ENCODE results near the gene TMEM271. TPM values are rescaled to one million over a fixed set of nuclear protein-coding genes. Genes with fewer than 3 reads are reported as not detected.
"Not testable (repeated sequence)": the region's sequence is repeated elsewhere in the genome, so short reads cannot be mapped to it uniquely, and the experiment has no call there.

Gene TMEM271
- total RNA-seq, 2 donors from 2014 or later: not detected

GRCh38 chr4:612052-612748, 36.1 kb upstream of the TMEM271 start:
- intact Hi-C loops (cut with DNase I): loop anchor here in 1 of 2 donors (5.0 kb wide), 1 partner anchor 1380 kb away; no protein-coding TSS in a partner anchor
- peak; percentile 53 for DNase-seq (ENCODE audit: low spot score)

- DNase-seq (ENCODE audit: low spot score): peak; percentile 57
- intact Hi-C loops (cut with DNase I): loop anchor here in 1 of 2 donors (5.0 kb wide), 1 partner anchor 1382 kb away; no protein-coding TSS in a partner anchor
These were observed 34.5 kb upstream of the TMEM271 start for GRCh38 chr4:610411-611261.

- peak; percentile 71 for DNase-seq (ENCODE audit: low spot score)
These were observed 33.4 kb upstream of the TMEM271 start for GRCh38 chr4:609400-610050.

GRCh38 chr4:608236-608635, 32.1 kb upstream of the TMEM271 start:
- intact Hi-C loops (cut with DNase I): no loop called here
- DNase-seq (ENCODE audit: low spot score): peak; percentile 47

More at GRCh38 chr4:609400-610050, 33.4 kb upstream of the TMEM271 start:
- intact Hi-C loops (cut with DNase I): loop anchor here in 1 of 2 donors (5.0 kb wide), 1 partner anchor 1383 kb away; no protein-coding TSS in a partner anchor

- no peak for DNase-seq (ENCODE audit: low spot score)
- intact Hi-C loops (cut with DNase I): no loop called here
These were observed 29.8 kb upstream of the TMEM271 start for GRCh38 chr4:605702-606425.

GRCh38 chr4:604131-604530, 28.0 kb upstream of the TMEM271 start:
- intact Hi-C loops (cut with DNase I): no loop called here
- no peak for DNase-seq (ENCODE audit: low spot score)

- intact Hi-C loops (cut with DNase I): no loop called here
- peak; percentile 72 for DNase-seq (ENCODE audit: low spot score)
These were observed 26.5 kb upstream of the TMEM271 start for GRCh38 chr4:602559-602942.

- intact Hi-C loops (cut with DNase I): no loop called here
- peak; percentile 57 for DNase-seq (ENCODE audit: low spot score)
These were observed 25.8 kb upstream of the TMEM271 start for GRCh38 chr4:601612-602558.

- intact Hi-C loops (cut with DNase I): no loop called here
- no peak for DNase-seq (ENCODE audit: low spot score)
These were observed 24.9 kb upstream of the TMEM271 start for GRCh38 chr4:600850-601515.

- no peak for DNase-seq (ENCODE audit: low spot score)
- intact Hi-C loops (cut with DNase I): no loop called here
These were observed 24.1 kb upstream of the TMEM271 start for GRCh38 chr4:600166-600565.

- intact Hi-C loops (cut with DNase I): no loop called here
- no peak for DNase-seq (ENCODE audit: low spot score)
These were observed 22.8 kb upstream of the TMEM271 start for GRCh38 chr4:598925-599324.

GRCh38 chr4:592825-593520, 16.9 kb upstream of the TMEM271 start:
- intact Hi-C loops (cut with DNase I): no loop called here
- DNase-seq (ENCODE audit: low spot score): no peak

GRCh38 chr4:592178-592577, 16.1 kb upstream of the TMEM271 start:
- intact Hi-C loops (cut with DNase I); DNase-seq (ENCODE audit: low spot score): not testable (repeated sequence)

GRCh38 chr4:590313-590841, 14.3 kb upstream of the TMEM271 start:
- intact Hi-C loops (cut with DNase I): no loop called here

GRCh38 chr4:589219-589963, 13.3 kb upstream of the TMEM271 start:
- intact Hi-C loops (cut with DNase I): no loop called here
- peak; percentile 57 for DNase-seq (ENCODE audit: low spot score)

More at GRCh38 chr4:590313-590841, 14.3 kb upstream of the TMEM271 start:
- peak; percentile 52 for DNase-seq (ENCODE audit: low spot score)

GRCh38 chr4:588351-588849, 12.3 kb upstream of the TMEM271 start:
- intact Hi-C loops (cut with DNase I): no loop called here
- DNase-seq (ENCODE audit: low spot score): no peak

Data from posterior vena cava (tissue), 2 donors.